ENCODE data around the gene URAD.

GRCh38 chr13:27962982-27963381 is 25.5 kb downstream of the URAD start:
- TF ChIP-seq, protein P1, sequence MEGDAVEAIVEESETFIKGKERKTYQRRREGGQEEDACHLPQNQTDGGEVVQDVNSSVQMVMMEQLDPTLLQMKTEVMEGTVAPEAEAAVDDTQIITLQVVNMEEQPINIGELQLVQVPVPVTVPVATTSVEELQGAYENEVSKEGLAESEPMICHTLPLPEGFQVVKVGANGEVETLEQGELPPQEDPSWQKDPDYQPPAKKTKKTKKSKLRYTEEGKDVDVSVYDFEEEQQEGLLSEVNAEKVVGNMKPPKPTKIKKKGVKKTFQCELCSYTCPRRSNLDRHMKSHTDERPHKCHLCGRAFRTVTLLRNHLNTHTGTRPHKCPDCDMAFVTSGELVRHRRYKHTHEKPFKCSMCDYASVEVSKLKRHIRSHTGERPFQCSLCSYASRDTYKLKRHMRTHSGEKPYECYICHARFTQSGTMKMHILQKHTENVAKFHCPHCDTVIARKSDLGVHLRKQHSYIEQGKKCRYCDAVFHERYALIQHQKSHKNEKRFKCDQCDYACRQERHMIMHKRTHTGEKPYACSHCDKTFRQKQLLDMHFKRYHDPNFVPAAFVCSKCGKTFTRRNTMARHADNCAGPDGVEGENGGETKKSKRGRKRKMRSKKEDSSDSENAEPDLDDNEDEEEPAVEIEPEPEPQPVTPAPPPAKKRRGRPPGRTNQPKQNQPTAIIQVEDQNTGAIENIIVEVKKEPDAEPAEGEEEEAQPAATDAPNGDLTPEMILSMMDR (IDR thresholded peaks at IDR 0.05), result no peak
- TF ChIP-seq POLR2A (IDR thresholded peaks at IDR 0.05), result no peak
